ENCODE measurements around the gene BATF3. TPM values are rescaled to one million over a fixed set of nuclear protein-coding genes. Genes with fewer than 3 reads are reported as not detected.
A peak's percentile ranks its signal among the peaks of the same experiment; 100 is the strongest.
"Not testable (repeated sequence)": the region's sequence is repeated elsewhere in the genome, so short reads cannot be mapped to it uniquely, and the experiment has no call there.

Gene BATF3
- total RNA-seq, 2 donors from 2014 or later = 400 to 660 TPM

- H3K4me3 Mint-ChIP-seq = peak overlapping the region; percentile 65 to 92
- peaks cover 21 to 31% of the 10 kb centered on the region in 2 donors for H3K36me3 Mint-ChIP-seq (ENCODE audit: insufficient read depth in 2 of 2)
- ATAC-seq (replicated peaks in 1 of 2) (peak; percentile 79 to 83), DNase-seq (peak; percentile 64)
- H3K9me3 Mint-ChIP-seq = peaks cover 0 to 3% of the 10 kb centered on the region in 2 donors
- H3K27me3 Mint-ChIP-seq (ENCODE audit: low read depth) = peaks cover 17% of the 10 kb centered on the region
- H3K4me1 Mint-ChIP-seq (ENCODE audit: low read depth) = peaks cover 79% of the 10 kb centered on the region
- H3K27ac Mint-ChIP-seq = peak overlapping the region; percentile 100
Measured at GRCh38 chr1:212721388-212722247, 22.0 kb upstream of the BATF3 start.

- no peak overlapping the region for H3K4me3 Mint-ChIP-seq
- H3K36me3 Mint-ChIP-seq (ENCODE audit: insufficient read depth in 2 of 2) = peaks cover 14 to 20% of the 10 kb centered on the region in 2 donors
- H3K27ac Mint-ChIP-seq = no peak overlapping the region
- no peak for DNase-seq
- H3K27me3 Mint-ChIP-seq (ENCODE audit: low read depth) = peaks cover 28% of the 10 kb centered on the region
- H3K4me1 Mint-ChIP-seq (ENCODE audit: low read depth) = peaks cover 76% of the 10 kb centered on the region
- ATAC-seq (replicated peaks in 1 of 2) = no peak
- peaks cover 2 to 3% of the 10 kb centered on the region in 2 donors for H3K9me3 Mint-ChIP-seq
Measured at GRCh38 chr1:212719633-212720032, 20.0 kb upstream of the BATF3 start.

GRCh38 chr1:212718499-212718898 lies 18.9 kb upstream of the BATF3 start:
- H3K27me3 Mint-ChIP-seq (ENCODE audit: low read depth) = peaks cover 28% of the 10 kb centered on the region
- H3K27ac Mint-ChIP-seq = peak overlapping the region; percentile 44
- peak overlapping the region in 1 of 2 donors; percentile 36 for H3K4me3 Mint-ChIP-seq
- ATAC-seq (replicated peaks in 1 of 2) (peak in 1 of 2 donors; percentile 14), DNase-seq (no peak)
- peaks cover 11 to 13% of the 10 kb centered on the region in 2 donors for H3K36me3 Mint-ChIP-seq (ENCODE audit: insufficient read depth in 2 of 2)
- peaks cover 76% of the 10 kb centered on the region for H3K4me1 Mint-ChIP-seq (ENCODE audit: low read depth)
- peaks cover 2 to 3% of the 10 kb centered on the region in 2 donors for H3K9me3 Mint-ChIP-seq

GRCh38 chr1:212716161-212716560 lies 16.5 kb upstream of the BATF3 start:
- Mint-ChIP-seq H3K36me3 (ENCODE audit: insufficient read depth in 2 of 2) (peaks cover 8 to 9% of the 10 kb centered on the region in 2 donors), H3K27ac (peak overlapping the region; percentile 90), H3K4me3 (peak overlapping the region in 1 of 2 donors; percentile 8), H3K9me3 (peaks cover 0 to 2% of the 10 kb centered on the region in 2 donors), H3K27me3 (ENCODE audit: low read depth) (peaks cover 28% of the 10 kb centered on the region), H3K4me1 (ENCODE audit: low read depth) (peaks cover 77% of the 10 kb centered on the region)
- ATAC-seq (replicated peaks in 1 of 2) (no peak), DNase-seq (no peak)

- peaks cover 70% of the 10 kb centered on the region for H3K4me1 Mint-ChIP-seq (ENCODE audit: low read depth)
- peaks cover 5 to 6% of the 10 kb centered on the region in 2 donors for H3K36me3 Mint-ChIP-seq (ENCODE audit: insufficient read depth in 2 of 2)
- peak overlapping the region; percentile 52 to 67 for H3K4me3 Mint-ChIP-seq
- peaks cover 25% of the 10 kb centered on the region for H3K27me3 Mint-ChIP-seq (ENCODE audit: low read depth)
- peaks cover 0 to 2% of the 10 kb centered on the region in 2 donors for H3K9me3 Mint-ChIP-seq
- ATAC-seq (replicated peaks in 1 of 2) = peak; percentile 36 to 50
- peak in 1 of 2 donors; percentile 52 for DNase-seq
- H3K27ac Mint-ChIP-seq = peak overlapping the region; percentile 99
Measured at GRCh38 chr1:212713465-212714136, 14.0 kb upstream of the BATF3 start.

GRCh38 chr1:212712451-212713303 lies 13.0 kb upstream of the BATF3 start:
- peak overlapping the region; percentile 52 to 67 for H3K4me3 Mint-ChIP-seq
- peaks cover 0 to 2% of the 10 kb centered on the region in 2 donors for H3K9me3 Mint-ChIP-seq
- H3K36me3 Mint-ChIP-seq (ENCODE audit: insufficient read depth in 2 of 2) = peaks cover 2 to 3% of the 10 kb centered on the region in 2 donors
- ATAC-seq (replicated peaks in 1 of 2) = peak; percentile 82 to 85
- H3K27me3 Mint-ChIP-seq (ENCODE audit: low read depth) = peaks cover 16% of the 10 kb centered on the region
- H3K27ac Mint-ChIP-seq = peak overlapping the region; percentile 99
- peaks cover 61% of the 10 kb centered on the region for H3K4me1 Mint-ChIP-seq (ENCODE audit: low read depth)
- peak; percentile 27 to 46 for DNase-seq

GRCh38 chr1:212711974-212712373 lies 12.3 kb upstream of the BATF3 start:
- Mint-ChIP-seq H3K27me3 (ENCODE audit: low read depth) (peaks cover 11% of the 10 kb centered on the region), H3K4me3 (peak overlapping the region; percentile 31 to 67), H3K4me1 (ENCODE audit: low read depth) (peaks cover 54% of the 10 kb centered on the region), H3K27ac (peak overlapping the region; percentile 99)
- H3K9me3 Mint-ChIP-seq; H3K36me3 Mint-ChIP-seq (ENCODE audit: insufficient read depth in 2 of 2); ATAC-seq (replicated peaks in 1 of 2); DNase-seq: not testable (repeated sequence)

- H3K36me3 Mint-ChIP-seq (ENCODE audit: insufficient read depth in 2 of 2) = peaks cover 1 to 2% of the 10 kb centered on the region in 2 donors
- ATAC-seq (replicated peaks in 1 of 2) (no peak), DNase-seq (no peak)
- H3K4me1 Mint-ChIP-seq (ENCODE audit: low read depth) = peaks cover 40% of the 10 kb centered on the region
- H3K27ac Mint-ChIP-seq = peak overlapping the region; percentile 12
- H3K9me3 Mint-ChIP-seq = peaks cover 0 to under 1% of the 10 kb centered on the region in 2 donors
- H3K4me3 Mint-ChIP-seq = no peak overlapping the region
- H3K27me3 Mint-ChIP-seq (ENCODE audit: low read depth) = peaks cover under 1% of the 10 kb centered on the region
Measured at GRCh38 chr1:212710566-212710965, 10.9 kb upstream of the BATF3 start.

- no peak for ATAC-seq (replicated peaks in 1 of 2)
- DNase-seq = no peak
- peaks cover 7% of the 10 kb centered on the region for H3K27me3 Mint-ChIP-seq (ENCODE audit: low read depth)
- peak overlapping the region; percentile 78 for H3K27ac Mint-ChIP-seq
- peaks cover 45% of the 10 kb centered on the region for H3K4me1 Mint-ChIP-seq (ENCODE audit: low read depth)
- no peaks in the 10 kb centered on the region for H3K9me3 Mint-ChIP-seq
- peak overlapping the region; percentile 18 to 96 for H3K4me3 Mint-ChIP-seq
- H3K36me3 Mint-ChIP-seq (ENCODE audit: insufficient read depth in 2 of 2) = peaks cover 0 to 2% of the 10 kb centered on the region in 2 donors
Measured at GRCh38 chr1:212703991-212704564, 4.4 kb upstream of the BATF3 start.

GRCh38 chr1:212702672-212703071 lies 3.0 kb upstream of the BATF3 start:
- peaks cover 57% of the 10 kb centered on the region for H3K4me1 Mint-ChIP-seq (ENCODE audit: low read depth)
- DNase-seq = no peak

GRCh38 chr1:212701910-212702309 lies 2.3 kb upstream of the BATF3 start:
- Mint-ChIP-seq H3K4me3 (peak overlapping the region; percentile 89 to 96), H3K36me3 (ENCODE audit: insufficient read depth in 2 of 2) (peaks cover 9 to 14% of the 10 kb centered on the region in 2 donors), H3K27me3 (ENCODE audit: low read depth) (peaks cover 7% of the 10 kb centered on the region), H3K4me1 (ENCODE audit: low read depth) (peaks cover 65% of the 10 kb centered on the region), H3K27ac (peak overlapping the region; percentile 78), H3K9me3 (no peaks in the 10 kb centered on the region)
- ATAC-seq (replicated peaks in 1 of 2) = no peak
- DNase-seq = no peak

More at GRCh38 chr1:212702672-212703071, 3.0 kb upstream of the BATF3 start:
- H3K27ac Mint-ChIP-seq = peak overlapping the region; percentile 78
- H3K27me3 Mint-ChIP-seq (ENCODE audit: low read depth) = peaks cover 7% of the 10 kb centered on the region
- ATAC-seq (replicated peaks in 1 of 2) = no peak
- H3K4me3 Mint-ChIP-seq = peak overlapping the region; percentile 66 to 96
- H3K9me3 Mint-ChIP-seq = no peaks in the 10 kb centered on the region
- peaks cover 3 to 7% of the 10 kb centered on the region in 2 donors for H3K36me3 Mint-ChIP-seq (ENCODE audit: insufficient read depth in 2 of 2)

All from activated T-cell treated with anti-CD3 and anti-CD28 coated beads, Interleukin-2, amount 50 U/mL, for 72 hours (primary cell).